Fibroblast of mammary gland (primary cell): ENCODE measurements around the gene KLK7.

Experiments used
- DNase-seq: peaks from one replicate; pipeline ENCODE4 v3.0.0-alpha.2; 2010; ENCODE audit warnings: low read depth
- H3K4me3 ChIP-seq: 2 replicates; pipeline ENCODE4 v1.5.1; 2011; ENCODE audit warnings: low read depth, mild to moderate bottlenecking, low read length, moderate library complexity; ENCODE audit not compliant: control insufficient read depth
- CTCF ChIP-seq: conservative IDR thresholded peaks from 2 replicates; pipeline ENCODE4 v1.5.1; 2011; ENCODE audit warnings: low read depth, low read length, inconsistent platforms; ENCODE audit not compliant: control insufficient read depth, insufficient read depth

KLK7 gene

DNA sequence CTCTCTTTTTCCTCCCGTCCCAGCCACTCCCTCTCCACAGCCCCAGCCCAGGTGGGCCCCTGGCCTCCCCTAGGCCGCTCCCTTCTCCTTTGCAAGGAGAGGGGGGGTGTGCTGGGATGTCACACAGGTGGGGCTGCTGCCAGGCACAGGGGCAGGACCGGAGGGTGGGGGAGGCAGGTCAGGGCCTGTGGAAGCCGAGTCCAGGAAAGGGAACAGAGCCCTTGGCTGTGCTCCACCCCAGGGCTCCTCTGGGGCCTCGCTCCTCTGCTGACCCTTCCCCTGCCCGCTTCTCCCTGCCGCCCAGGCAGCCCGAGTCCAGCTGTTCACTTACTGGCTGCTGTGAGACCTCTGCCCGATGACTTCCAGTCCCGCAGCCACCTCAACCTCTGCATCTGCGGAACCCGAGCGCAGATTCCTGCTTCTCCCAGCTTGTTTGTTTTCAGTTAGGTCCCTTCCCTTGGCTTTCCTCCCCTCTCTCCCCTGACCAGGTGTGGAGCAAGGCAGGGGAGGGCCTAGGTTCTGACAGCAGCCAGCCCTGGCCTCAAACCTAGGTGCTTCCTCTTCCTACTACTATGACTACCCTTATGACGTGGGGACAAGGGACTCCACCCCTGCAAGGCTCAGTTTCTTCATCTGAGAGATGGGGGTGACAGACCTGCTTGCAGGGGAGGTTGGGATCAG lies 43.5 kb upstream of the KLK7 start:
- DNase-seq: no peak
- no peak for TF ChIP-seq CTCF
- H3K4me3 ChIP-seq: no peak overlapping the region

DNA sequence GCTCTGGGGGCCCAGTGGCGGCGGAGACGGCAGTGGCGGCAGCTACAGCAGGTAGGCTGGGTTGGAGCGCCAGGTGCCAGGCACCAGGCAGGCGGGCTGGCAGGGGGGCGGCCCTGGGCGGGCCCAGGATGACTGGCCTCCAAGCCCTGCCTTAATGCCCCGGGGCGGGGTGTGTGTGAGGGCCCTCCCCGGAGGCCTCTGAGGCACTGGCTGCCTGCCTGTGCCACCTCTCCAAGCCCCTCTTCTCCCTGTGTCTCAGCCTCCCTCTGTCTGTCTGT lies 42.8 kb upstream of the KLK7 start, which contains the start of gene KLK11:
TSS of gene KLK11 (minus strand) at position 63 of the 278 bp plus-strand sequence. CDS start 985 bp downstream, outside the sequence.
- H3K4me3 ChIP-seq: no peak within 1 kb of the TSS
- no peak for TF ChIP-seq CTCF
- no peak for DNase-seq

DNA sequence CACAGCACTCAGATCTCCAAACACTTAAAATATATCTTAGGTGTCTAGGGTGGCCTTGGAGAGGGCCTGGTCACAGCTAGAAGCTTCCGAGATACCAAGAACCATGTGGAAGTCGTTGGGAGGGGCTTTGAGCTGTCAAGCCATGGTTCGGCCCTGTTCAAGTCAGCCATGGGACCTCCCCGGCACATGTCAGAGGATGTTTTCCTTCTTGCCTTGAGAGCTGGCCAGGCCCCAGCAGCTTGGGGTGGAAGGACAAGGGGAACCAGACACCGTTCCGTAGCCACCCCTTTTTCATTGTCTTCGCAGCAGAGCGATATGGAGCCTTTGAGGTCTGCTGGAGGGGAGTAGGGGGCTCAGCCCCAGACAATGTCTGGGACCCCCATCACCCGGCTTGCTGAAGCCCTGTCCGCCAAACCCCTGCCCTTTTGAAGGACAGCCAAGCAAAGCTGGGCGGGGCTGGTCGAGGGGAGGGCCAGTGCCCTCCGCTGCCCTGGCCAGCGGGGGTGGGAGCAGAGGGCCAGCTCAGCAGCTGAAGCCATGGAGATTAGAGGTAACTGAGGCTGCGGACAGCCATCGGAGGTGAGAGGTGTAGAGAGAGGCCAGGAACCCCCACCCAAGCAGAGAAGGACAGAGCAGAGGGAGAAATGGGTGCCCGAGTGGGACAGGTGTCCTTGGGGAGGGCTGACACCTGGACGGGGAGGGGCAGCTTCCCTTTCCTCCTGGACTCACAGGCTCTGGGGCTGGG lies 42.3 kb upstream of the KLK7 start:
- no peak for DNase-seq
- H3K4me3 ChIP-seq: no peak overlapping the region
- no peak for TF ChIP-seq CTCF

GRCh38 chr19:51025401-51025800 lies 41.7 kb upstream of the KLK7 start:
- no peak overlapping the region for H3K4me3 ChIP-seq
- no peak for DNase-seq
- TF ChIP-seq CTCF: no peak

- no peak for DNase-seq
- no peak for TF ChIP-seq CTCF
- H3K4me3 ChIP-seq: no peak overlapping the region
Observed at GRCh38 chr19:51024924-51025323, 41.2 kb upstream of the KLK7 start.

GRCh38 chr19:51023946-51024345 lies 40.2 kb upstream of the KLK7 start:
- H3K4me3 ChIP-seq: no peak overlapping the region
- no peak for TF ChIP-seq CTCF
- no peak for DNase-seq
